Measurements from ENCODE around the gene SH3RF1. TPM values are rescaled to one million over a fixed set of nuclear protein-coding genes. Genes with fewer than 3 reads are reported as not detected.

SH3RF1 gene
- total and polyA plus RNA-seq, 2 of the 8 experiments (the other 6 are each of a cell fraction or from before 2014, with no cell fraction given): 6.9 to 15.1 TPM

DNA sequence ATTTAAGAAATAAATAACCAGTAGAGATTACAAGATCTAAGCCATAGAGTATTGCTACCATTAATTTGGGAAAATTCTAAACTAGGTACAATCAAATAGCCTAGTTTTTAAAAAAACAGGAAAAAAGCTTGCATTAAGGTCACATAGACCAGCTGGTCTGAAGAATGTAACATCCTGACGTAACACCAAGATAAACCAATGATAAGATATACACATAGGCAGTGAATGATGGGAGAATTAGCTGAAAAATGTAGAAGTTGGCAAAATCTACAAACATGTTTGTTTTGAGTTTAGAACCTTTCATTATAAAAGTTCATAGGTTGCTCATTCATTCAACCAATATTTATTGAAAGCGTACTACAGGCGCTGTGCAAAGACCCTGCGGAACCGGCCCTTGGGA lies 120.0 kb downstream of the SH3RF1 start:
- POLR2A ChIA-PET (ENCODE audit: partially characterized antibody): no interaction called here
- H3K23me2 ChIP-seq (ENCODE audit: low read depth, low read length): no peaks in the 10 kb centered on the region
- H2BK20ac ChIP-seq (ENCODE audit: low read length): no peak overlapping the region
- H3K9me3 ChIP-seq (ENCODE audit: insufficient read depth in 2 of 2, low read depth in 1 of 2, low read length in 1 of 2): no peaks in the 10 kb centered on the region
- H3K4me3 ChIP-seq (ENCODE audit: extremely low read depth in 1 of 4, insufficient read depth in 2 of 4, low read depth in 3 of 4, low read length in 4 of 4): no peak overlapping the region
- CTCF ChIA-PET (ENCODE audit: partially characterized antibody): interaction anchor here (0.7 to 3.8 kb wide), 4 partner anchors 11 to 240 kb away, joined by 3 to 17 read pairs (median 6); no protein-coding TSS in a partner anchor
- H2AK5ac ChIP-seq (ENCODE audit: low read depth, low read length): no peak overlapping the region
- no peak for DNase-seq (ENCODE audit: low read depth in 1 of 2, low spot score in 2 of 2)
- no peak overlapping the region for H2BK12ac ChIP-seq (ENCODE audit: low read depth, low read length)
- no peaks in the 10 kb centered on the region for H4K20me1 ChIP-seq (replicated peaks in 1 of 2; ENCODE audit: control insufficient read depth in 1 of 2, insufficient read depth in 2 of 2, low read length in 2 of 2)
- no peak overlapping the region for H3K56ac ChIP-seq (replicated peaks; ENCODE audit: insufficient read length, low read depth, low read length)
- no peak overlapping the region for H4K91ac ChIP-seq (replicated peaks; ENCODE audit: insufficient read length, low read length)
- H3K4ac ChIP-seq (replicated peaks; ENCODE audit: insufficient read length, low read depth, low read length): no peak overlapping the region
- H2AFZ ChIP-seq (ENCODE audit: low read length): no peak overlapping the region
- H3K79me2 ChIP-seq (ENCODE audit: control insufficient read depth in 1 of 2, insufficient read depth in 2 of 2, low read length in 2 of 2): no peaks in the 10 kb centered on the region
- H3K14ac ChIP-seq (ENCODE audit: insufficient read length): no peak overlapping the region
- H3K36me3 ChIP-seq (ENCODE audit: control insufficient read depth in 2 of 4, insufficient read depth in 4 of 4, low read length in 3 of 4): no peaks in the 10 kb centered on the region; a peak in 1 of 8 replicates
- H2BK5ac ChIP-seq (ENCODE audit: low read depth, low read length): no peak overlapping the region
- WGBS, 2 experiments (ENCODE audit: extremely low coverage in 1 of 2, insufficient coverage in 1 of 2, insufficient read length in 1 of 2, insufficient replicate concordance in 2 of 2, low coverage in 1 of 2, low lambda C conversion rate in 2 of 2, missing lambda C conversion rate in 1 of 2): 96% methylated on average over 5 of the region's 5 CpGs; no CpG with 5 or more reads in 1 of the 2 experiments
- no peak overlapping the region for H2BK120ac ChIP-seq (replicated peaks; ENCODE audit: low read depth, low read length)
- no peak overlapping the region for H4K5ac ChIP-seq (ENCODE audit: insufficient read length, low read depth, low read length)
- no peak overlapping the region for H4K8ac ChIP-seq (ENCODE audit: extremely low read depth, insufficient read depth, low read length)
- no peak overlapping the region for H2BK15ac ChIP-seq (ENCODE audit: low read length)
- no peak overlapping the region for H3K23ac ChIP-seq (ENCODE audit: insufficient read length)
- no peak overlapping the region for H3K9ac ChIP-seq (replicated peaks in 1 of 4; ENCODE audit: extremely low read depth in 1 of 4, low read depth in 3 of 4, low read length in 3 of 4)
- H3K4me2 ChIP-seq (ENCODE audit: insufficient read depth in 1 of 2, low read depth in 2 of 2, low read length in 2 of 2): no peak overlapping the region
- no peak for FAIRE-seq
- H3K79me1 ChIP-seq (ENCODE audit: low read depth, low read length): no peaks in the 10 kb centered on the region
- no peak overlapping the region for H3K27ac ChIP-seq (ENCODE audit: low read depth, low read length)
- no peak overlapping the region for H3K18ac ChIP-seq (ENCODE audit: extremely low read depth, low read length)
- peaks cover 0 to 3% (median 0%) of the 10 kb centered on the region in 4 experiments; a peak in 1 of 7 replicates for H3K4me1 ChIP-seq (replicated peaks in 1 of 4; ENCODE audit: control insufficient read depth in 3 of 4, insufficient read depth in 4 of 4, low read length in 3 of 4)
- H3K27me3 ChIP-seq (replicated peaks in 1 of 4; ENCODE audit: control insufficient read depth in 3 of 4, extremely low read depth in 1 of 4, insufficient read depth in 3 of 4, low read length in 3 of 4): no peaks in the 10 kb centered on the region
- TF ChIP-seq ASH2L (IDR thresholded peaks at IDR 0.05; ENCODE audit: low read length) (no peak), SIX5 (IDR thresholded peaks at IDR 0.05; ENCODE audit: low read depth, low read length) (no peak), HDAC6 (IDR thresholded peaks at IDR 0.05; ENCODE audit: low read depth, low read length) (no peak), JUN (IDR thresholded peaks at IDR 0.05; ENCODE audit: low read depth, low read length) (no peak), CBX8 (IDR thresholded peaks at IDR 0.05; ENCODE audit: borderline replicate concordance, low read depth, low read length) (no peak), SP1 (IDR thresholded peaks at IDR 0.05; ENCODE audit: low read depth, low read length) (no peak), POLR2A (IDR thresholded peaks at IDR 0.05; ENCODE audit: control extremely low read depth in 1 of 2, low read depth in 2 of 2, low read length in 2 of 2) (no peak), CTBP2 (IDR thresholded peaks at IDR 0.05; ENCODE audit: borderline replicate concordance, insufficient read depth, insufficient read length, low read length) (no peak)
- TF ChIP-seq, protein P1, sequence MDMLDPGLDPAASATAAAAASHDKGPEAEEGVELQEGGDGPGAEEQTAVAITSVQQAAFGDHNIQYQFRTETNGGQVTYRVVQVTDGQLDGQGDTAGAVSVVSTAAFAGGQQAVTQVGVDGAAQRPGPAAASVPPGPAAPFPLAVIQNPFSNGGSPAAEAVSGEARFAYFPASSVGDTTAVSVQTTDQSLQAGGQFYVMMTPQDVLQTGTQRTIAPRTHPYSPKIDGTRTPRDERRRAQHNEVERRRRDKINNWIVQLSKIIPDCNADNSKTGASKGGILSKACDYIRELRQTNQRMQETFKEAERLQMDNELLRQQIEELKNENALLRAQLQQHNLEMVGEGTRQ (IDR thresholded peaks at IDR 0.05; ENCODE audit: low read length): no peak
- TF ChIP-seq, protein P2, sequence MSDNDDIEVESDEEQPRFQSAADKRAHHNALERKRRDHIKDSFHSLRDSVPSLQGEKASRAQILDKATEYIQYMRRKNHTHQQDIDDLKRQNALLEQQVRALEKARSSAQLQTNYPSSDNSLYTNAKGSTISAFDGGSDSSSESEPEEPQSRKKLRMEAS (IDR thresholded peaks at IDR 0.05): no peak
- TF ChIP-seq, protein P3, sequence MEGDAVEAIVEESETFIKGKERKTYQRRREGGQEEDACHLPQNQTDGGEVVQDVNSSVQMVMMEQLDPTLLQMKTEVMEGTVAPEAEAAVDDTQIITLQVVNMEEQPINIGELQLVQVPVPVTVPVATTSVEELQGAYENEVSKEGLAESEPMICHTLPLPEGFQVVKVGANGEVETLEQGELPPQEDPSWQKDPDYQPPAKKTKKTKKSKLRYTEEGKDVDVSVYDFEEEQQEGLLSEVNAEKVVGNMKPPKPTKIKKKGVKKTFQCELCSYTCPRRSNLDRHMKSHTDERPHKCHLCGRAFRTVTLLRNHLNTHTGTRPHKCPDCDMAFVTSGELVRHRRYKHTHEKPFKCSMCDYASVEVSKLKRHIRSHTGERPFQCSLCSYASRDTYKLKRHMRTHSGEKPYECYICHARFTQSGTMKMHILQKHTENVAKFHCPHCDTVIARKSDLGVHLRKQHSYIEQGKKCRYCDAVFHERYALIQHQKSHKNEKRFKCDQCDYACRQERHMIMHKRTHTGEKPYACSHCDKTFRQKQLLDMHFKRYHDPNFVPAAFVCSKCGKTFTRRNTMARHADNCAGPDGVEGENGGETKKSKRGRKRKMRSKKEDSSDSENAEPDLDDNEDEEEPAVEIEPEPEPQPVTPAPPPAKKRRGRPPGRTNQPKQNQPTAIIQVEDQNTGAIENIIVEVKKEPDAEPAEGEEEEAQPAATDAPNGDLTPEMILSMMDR (IDR thresholded peaks at IDR 0.05; ENCODE audit: control extremely low read depth in 1 of 3, insufficient read depth in 1 of 3, low read depth in 1 of 3, low read length in 3 of 3): no peak
